ENCODE results near the gene BTF3. TPM values are rescaled to one million over a fixed set of nuclear protein-coding genes. Genes with fewer than 3 reads are reported as not detected.

BTF3 gene
- total RNA-seq, 1 experiment from 2014 or later = 861 TPM

- Histone ChIP-seq H3K27ac (ENCODE audit: insufficient read length, low read depth, low read length) (no peak overlapping the region), H4K5ac (ENCODE audit: insufficient read length, low read depth, low read length) (no peak overlapping the region), H4K91ac (ENCODE audit: insufficient read length, low read depth, low read length) (no peak overlapping the region), H3K79me1 (ENCODE audit: insufficient read depth, low read depth, low read length, poor library complexity, severe bottlenecking) (no peaks in the 10 kb centered on the region), H2BK12ac (ENCODE audit: insufficient read length, low read depth, low read length) (no peak overlapping the region), H3T11ph (ENCODE audit: low read length) (no peak overlapping the region), H3K4me2 (ENCODE audit: insufficient read depth, insufficient read length, low read length) (no peak overlapping the region), H2BK15ac (ENCODE audit: low read depth, low read length) (no peak overlapping the region), H2BK20ac (ENCODE audit: low read depth, low read length, poor library complexity, severe bottlenecking) (no peak overlapping the region), H3K23me2 (ENCODE audit: insufficient read length, low read depth, low read length, poor library complexity, severe bottlenecking) (no peaks in the 10 kb centered on the region), H3K79me2 (ENCODE audit: insufficient read depth, low read length) (no peaks in the 10 kb centered on the region), H2AK5ac (ENCODE audit: insufficient read length, low read length) (no peak overlapping the region), H4K20me1 (ENCODE audit: control insufficient read depth, insufficient read depth, insufficient read length) (no peaks in the 10 kb centered on the region), H2BK120ac (ENCODE audit: low read depth, low read length, poor library complexity, severe bottlenecking) (no peak overlapping the region), H4K8ac (replicated peaks; ENCODE audit: insufficient read length, low read depth, low read length) (no peak overlapping the region), H3K4me1 (ENCODE audit: insufficient read depth, low read length) (no peaks in the 10 kb centered on the region; the same call in 1 of the 2 replicates), H3K23ac (ENCODE audit: insufficient read length, low read depth, low read length) (no peak overlapping the region), H2BK5ac (ENCODE audit: insufficient read length, low read length) (no peak overlapping the region), H3K18ac (ENCODE audit: insufficient read length, low read depth, low read length) (no peak overlapping the region), H2AFZ (ENCODE audit: low read length) (no peak overlapping the region), H3K9me3 (ENCODE audit: control insufficient read depth, low read depth, low read length) (no peaks in the 10 kb centered on the region), H3K56ac (ENCODE audit: insufficient read length, low read depth, low read length) (no peak overlapping the region), H3K27me3 (ENCODE audit: insufficient read depth, low read length) (no peaks in the 10 kb centered on the region; the same call in 1 of the 2 replicates), H3K14ac (ENCODE audit: insufficient read depth, low read length) (no peak overlapping the region), H3K9ac (ENCODE audit: extremely low read depth, insufficient read length, low read length) (no peak overlapping the region), H3K4ac (ENCODE audit: low read depth, low read length) (no peak overlapping the region)
- peaks cover 2 to 9% of the 10 kb centered on the region in 2 experiments; a peak in 3 of 4 replicates for H3K4me1 Mint-ChIP-seq
- WGBS (ENCODE audit: extremely low coverage, insufficient read length, low lambda C conversion rate) = no CpG with 5 or more reads among the region's 4 CpGs
- DNase-seq = no peak
- H3K27me3 Mint-ChIP-seq (ENCODE audit: low read depth) = peaks cover 7% of the 10 kb centered on the region
- no peak overlapping the region for H3K4me3 Mint-ChIP-seq
- no peaks in the 10 kb centered on the region for H3K9me3 Mint-ChIP-seq
- H3K36me3 Mint-ChIP-seq (ENCODE audit: insufficient read depth in 1 of 3, low read depth in 3 of 3) = no peaks in the 10 kb centered on the region
- H3K27ac Mint-ChIP-seq = no peak overlapping the region
- TF ChIP-seq CTCF (conservative IDR thresholded peaks at IDR 0.05) = no peak
Observed at GRCh38 chr5:73542020-73542419, 43.8 kb downstream of the BTF3 start.

Measured in H9 (cell line).